Progenitor cell of endocrine pancreas (in vitro differentiated cells): Measurements from ENCODE around the gene ITPR2. TPM values are rescaled to one million over a fixed set of nuclear protein-coding genes. Genes with fewer than 3 reads are reported as not detected.

Source experiments
- DNase-seq: peaks from one replicate; pipeline ENCODE4 v3.0.0; 2021; ENCODE audit warnings: low spot score; ENCODE audit not compliant: unreplicated experiment
- H3K27ac Mint-ChIP-seq: 2 replicates; pipeline ENCODE4 v1.8.0; 2021; ENCODE audit warnings: mild to moderate bottlenecking, moderate library complexity, mixed read lengths
- H3K27me3 Mint-ChIP-seq: 2 replicates; pipeline ENCODE4 v1.8.0; 2021; ENCODE audit warnings: mixed read lengths
- H3K36me3 Mint-ChIP-seq: 2 replicates; pipeline ENCODE4 v1.8.0; 2022; ENCODE audit warnings: mixed read lengths; ENCODE audit not compliant: insufficient read depth
- H3K4me1 Mint-ChIP-seq: 2 replicates; pipeline ENCODE4 v1.8.0; 2021; ENCODE audit warnings: low read depth, mixed read lengths
- H3K4me3 Mint-ChIP-seq: 2 replicates; pipeline ENCODE4 v1.8.0; 2021; ENCODE audit warnings: low read depth, mild to moderate bottlenecking, moderate library complexity, mixed read lengths
- H3K9me3 Mint-ChIP-seq: 2 replicates; pipeline ENCODE4 v1.8.0; 2021; ENCODE audit warnings: low read depth, mixed read lengths
- long read RNA-seq: library from polyadenylated mRNA; unstranded; transcript quantifications from one replicate; pipeline ENCODE4 v2.0.0, GENCODE V29; 2020
- total RNA-seq: library from RNA; stranded (reverse); gene quantifications from 2 replicates; pipeline ENCODE4 v1.2.1, GENCODE V29; 2021
- TF ChIP-seq, protein P1 (sequence below): fragments of 200-600 bp; sonication (generic); IDR thresholded peaks from one replicate; pipeline ENCODE4 v1.5.0; 2021; ENCODE audit warnings: antibody characterized with exemption, mild to moderate bottlenecking; ENCODE audit not compliant: unreplicated experiment

The ITPR2 gene
- total RNA-seq = 72.4 and 78.0 TPM in 2 replicates
- long read RNA-seq, partial matches to known transcripts = 66 of 77 reads
- long read RNA-seq, other reads (novel, unspliced or antisense) = 11 of 77 reads

DNA sequence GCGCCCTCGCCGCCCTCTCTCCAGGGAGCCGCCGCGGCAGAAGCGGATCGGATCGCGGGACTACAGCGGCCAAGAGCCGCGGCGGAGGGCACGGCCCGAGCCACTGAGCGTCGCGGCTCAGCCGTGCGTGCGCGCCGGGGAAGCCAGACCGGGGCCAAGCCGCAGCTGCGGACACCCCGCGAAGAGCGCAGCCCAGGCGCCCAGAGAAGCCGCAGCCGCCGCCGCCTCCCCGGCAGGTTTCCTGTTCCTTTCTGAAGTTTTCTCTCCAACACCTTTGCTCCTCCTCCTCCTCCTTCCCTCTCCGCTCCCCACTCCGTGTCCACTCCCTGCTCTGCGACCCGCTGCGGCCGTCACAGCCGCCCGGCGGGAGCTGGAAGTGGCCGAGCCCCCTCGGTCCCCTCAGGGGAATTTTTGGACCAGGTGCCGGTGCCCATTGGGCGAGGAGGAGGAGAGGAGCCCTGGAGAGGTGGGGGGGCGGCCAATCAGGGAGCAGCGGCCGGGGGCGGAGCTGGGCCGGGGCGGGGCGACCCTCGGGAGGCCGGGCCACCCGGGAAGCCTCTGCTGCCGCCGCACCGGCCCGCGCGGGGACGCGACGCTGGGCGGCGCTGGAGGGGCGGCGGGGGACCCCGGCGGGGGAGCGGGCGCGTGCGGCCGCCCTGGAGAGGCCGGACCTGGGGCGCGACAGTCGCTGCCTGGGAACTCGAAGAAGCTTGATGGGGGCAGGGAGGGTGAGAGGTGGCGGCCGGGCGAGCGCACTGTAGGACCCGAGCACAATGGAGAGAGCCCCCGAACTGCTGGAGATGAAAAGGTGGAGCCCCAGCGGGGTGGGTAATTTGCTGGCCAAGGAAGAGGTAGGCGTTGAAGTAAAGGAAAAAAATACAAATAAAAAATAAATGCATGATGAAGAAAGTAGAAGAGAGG is at the start of gene ITPR2:
TSS of gene ITPR2 (minus strand) at position 373 of the 921 bp plus-strand sequence. CDS start 413 bp downstream, outside the sequence.
- Mint-ChIP-seq H3K4me1 (peaks cover 28% of the 10 kb centered on the region), H3K27ac (peak within 1 kb of the TSS; percentile 97), H3K36me3 (peaks cover 1% of the 10 kb centered on the region), H3K4me3 (peak within 1 kb of the TSS; percentile 94), H3K9me3 (no peaks in the 10 kb centered on the region), H3K27me3 (peaks cover 15% of the 10 kb centered on the region)
- DNase-seq = peak; percentile 99
- TF ChIP-seq, protein P1, sequence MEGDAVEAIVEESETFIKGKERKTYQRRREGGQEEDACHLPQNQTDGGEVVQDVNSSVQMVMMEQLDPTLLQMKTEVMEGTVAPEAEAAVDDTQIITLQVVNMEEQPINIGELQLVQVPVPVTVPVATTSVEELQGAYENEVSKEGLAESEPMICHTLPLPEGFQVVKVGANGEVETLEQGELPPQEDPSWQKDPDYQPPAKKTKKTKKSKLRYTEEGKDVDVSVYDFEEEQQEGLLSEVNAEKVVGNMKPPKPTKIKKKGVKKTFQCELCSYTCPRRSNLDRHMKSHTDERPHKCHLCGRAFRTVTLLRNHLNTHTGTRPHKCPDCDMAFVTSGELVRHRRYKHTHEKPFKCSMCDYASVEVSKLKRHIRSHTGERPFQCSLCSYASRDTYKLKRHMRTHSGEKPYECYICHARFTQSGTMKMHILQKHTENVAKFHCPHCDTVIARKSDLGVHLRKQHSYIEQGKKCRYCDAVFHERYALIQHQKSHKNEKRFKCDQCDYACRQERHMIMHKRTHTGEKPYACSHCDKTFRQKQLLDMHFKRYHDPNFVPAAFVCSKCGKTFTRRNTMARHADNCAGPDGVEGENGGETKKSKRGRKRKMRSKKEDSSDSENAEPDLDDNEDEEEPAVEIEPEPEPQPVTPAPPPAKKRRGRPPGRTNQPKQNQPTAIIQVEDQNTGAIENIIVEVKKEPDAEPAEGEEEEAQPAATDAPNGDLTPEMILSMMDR = peak; percentile 60

DNA sequence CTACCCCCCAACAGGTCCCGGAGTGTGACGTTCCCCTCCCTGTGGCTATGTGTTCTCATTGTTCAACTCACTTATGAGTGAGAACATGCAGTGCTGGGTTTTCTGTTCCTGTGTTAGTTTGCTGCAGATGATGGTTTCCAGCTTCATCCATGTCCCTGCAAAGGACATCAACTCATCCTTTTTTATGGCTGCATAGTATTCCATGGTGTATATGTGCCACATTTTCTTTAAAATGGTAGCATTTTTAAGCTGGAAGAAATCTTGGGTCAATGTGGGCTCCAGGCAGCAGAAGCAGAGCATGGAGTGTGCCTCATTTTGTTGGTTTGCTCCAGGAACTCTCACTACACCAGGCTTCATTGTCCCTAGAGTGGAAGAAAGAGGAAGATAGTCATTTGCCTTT is 47.6 kb upstream of the ITPR2 start:
- TF ChIP-seq, protein P1 = no peak
- H3K4me1 Mint-ChIP-seq = peaks cover 16% of the 10 kb centered on the region
- no peak overlapping the region for H3K27ac Mint-ChIP-seq
- peaks cover 5% of the 10 kb centered on the region for H3K36me3 Mint-ChIP-seq
- DNase-seq = no peak
- H3K27me3 Mint-ChIP-seq = no peaks in the 10 kb centered on the region
- peaks cover 8% of the 10 kb centered on the region for H3K9me3 Mint-ChIP-seq
- no peak overlapping the region for H3K4me3 Mint-ChIP-seq

DNA sequence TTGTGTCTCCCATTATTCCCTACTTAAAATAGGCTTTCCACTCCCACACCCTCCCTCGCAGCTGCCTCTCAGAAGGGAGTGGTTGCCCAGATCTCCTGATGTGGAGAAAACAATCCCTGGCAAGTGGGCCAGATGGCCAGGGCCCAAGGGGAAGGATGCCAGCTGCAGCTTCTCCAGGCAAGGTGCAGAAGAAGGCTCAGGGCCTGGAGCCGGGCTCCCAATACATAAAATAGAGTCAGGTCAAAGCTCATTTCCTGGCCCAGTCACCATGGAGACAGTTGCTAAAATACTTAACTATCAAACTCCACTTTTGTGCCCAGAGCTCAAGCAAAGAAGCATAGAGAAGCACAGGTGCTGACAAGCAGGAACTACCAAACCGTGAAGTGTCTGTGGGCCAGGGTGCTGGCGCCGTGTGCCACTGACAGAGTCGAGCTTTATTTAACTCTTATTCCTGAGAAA is 45.7 kb upstream of the ITPR2 start:
- H3K36me3 Mint-ChIP-seq = peaks cover 5% of the 10 kb centered on the region
- peaks cover 27% of the 10 kb centered on the region for H3K4me1 Mint-ChIP-seq
- H3K4me3 Mint-ChIP-seq = no peak overlapping the region
- peak overlapping the region; percentile 26 for H3K27ac Mint-ChIP-seq
- DNase-seq = no peak
- H3K27me3 Mint-ChIP-seq = no peaks in the 10 kb centered on the region
- H3K9me3 Mint-ChIP-seq = peaks cover 8% of the 10 kb centered on the region
- TF ChIP-seq, protein P1 = no peak

DNA sequence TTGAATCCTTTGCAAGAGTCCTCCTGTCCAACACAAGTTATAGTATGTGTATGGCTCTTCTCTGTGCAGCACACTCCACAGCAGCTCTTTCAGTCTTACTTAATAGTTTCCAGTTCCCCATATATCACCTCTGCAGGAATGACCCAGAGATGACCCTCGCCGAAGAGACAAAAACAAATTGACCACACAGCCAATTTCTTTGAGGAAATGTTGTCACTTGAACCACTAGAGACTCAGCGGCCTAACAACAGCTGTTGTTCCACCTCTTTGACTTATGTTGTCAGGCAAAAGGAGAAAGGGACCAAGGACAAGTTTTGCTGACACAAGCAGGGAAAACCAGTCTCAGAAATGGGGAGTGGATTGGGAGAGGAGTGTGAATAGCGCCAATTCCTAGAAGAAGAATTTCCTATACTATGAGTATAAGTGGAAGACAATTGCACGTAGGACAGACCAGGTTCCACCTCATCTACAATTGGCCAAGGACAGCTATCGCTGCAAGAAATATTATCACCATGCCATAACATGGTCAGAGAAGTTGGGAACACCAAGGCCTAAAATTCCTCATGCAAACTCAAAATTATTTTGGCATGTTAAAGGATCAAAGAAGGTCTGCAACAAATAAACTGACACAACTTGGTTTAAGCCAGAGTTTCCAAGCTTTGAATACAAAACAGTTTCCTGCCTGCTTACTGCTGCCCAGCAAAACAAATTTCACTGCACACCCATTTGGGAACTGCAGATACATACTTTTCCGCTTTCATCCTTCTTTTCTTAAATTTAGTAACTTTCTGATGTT is 41.7 kb upstream of the ITPR2 start:
- Mint-ChIP-seq H3K9me3 (peaks cover 3% of the 10 kb centered on the region), H3K36me3 (peaks cover 4% of the 10 kb centered on the region), H3K4me3 (no peak overlapping the region), H3K27me3 (no peaks in the 10 kb centered on the region), H3K27ac (peak overlapping the region; percentile 7), H3K4me1 (peaks cover 42% of the 10 kb centered on the region)
- TF ChIP-seq, protein P1 = no peak
- DNase-seq = no peak

DNA sequence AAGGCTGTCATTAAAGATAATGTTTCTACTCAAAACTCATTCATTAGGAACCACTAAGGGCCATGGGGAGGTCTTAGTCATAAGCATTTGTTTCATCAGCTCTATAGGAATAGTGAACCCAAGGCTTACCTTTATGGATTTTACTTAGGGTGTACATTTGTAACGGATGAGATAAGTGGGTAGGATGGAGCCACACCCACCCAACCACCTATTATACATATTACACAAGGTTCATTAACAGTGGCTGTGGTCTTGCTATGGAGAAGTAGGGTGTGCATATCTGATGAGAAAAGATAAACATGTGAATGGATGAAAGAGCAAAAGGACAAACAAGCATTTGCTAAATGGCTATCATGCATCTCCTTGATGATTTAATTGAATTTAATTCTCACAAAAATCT is 39.6 kb upstream of the ITPR2 start:
- Mint-ChIP-seq H3K9me3 (no peaks in the 10 kb centered on the region), H3K27me3 (no peaks in the 10 kb centered on the region), H3K4me3 (no peak overlapping the region), H3K27ac (no peak overlapping the region), H3K4me1 (peaks cover 42% of the 10 kb centered on the region), H3K36me3 (no peaks in the 10 kb centered on the region)
- DNase-seq = no peak
- TF ChIP-seq, protein P1 = no peak
